ENCODE measurements around the gene CA10.

The CA10 gene

GRCh38 chr17:52147872-52148271 is 10.6 kb downstream of the CA10 start:
- no peak for DNase-seq

GRCh38 chr17:52147431-52147830 is 11.1 kb downstream of the CA10 start:
- no peak for DNase-seq

- DNase-seq = no peak
Observed at GRCh38 chr17:52145476-52145875, 13.0 kb downstream of the CA10 start.

GRCh38 chr17:52143542-52143941 is 15.0 kb downstream of the CA10 start:
- DNase-seq = no peak

GRCh38 chr17:52140601-52141000 is 17.9 kb downstream of the CA10 start:
- DNase-seq = no peak

GRCh38 chr17:52138752-52139151 is 19.8 kb downstream of the CA10 start:
- DNase-seq = no peak

- no peak for DNase-seq
Observed at GRCh38 chr17:52138350-52138749, 20.2 kb downstream of the CA10 start.

GRCh38 chr17:52136166-52136565 is 22.3 kb downstream of the CA10 start:
- no peak for DNase-seq

- DNase-seq = no peak
Observed at GRCh38 chr17:52134641-52135040, 23.9 kb downstream of the CA10 start.

- no peak for DNase-seq
Observed at GRCh38 chr17:52128721-52129120, 29.8 kb downstream of the CA10 start.

GRCh38 chr17:52124993-52125392 is 33.5 kb downstream of the CA10 start:
- no peak for DNase-seq

- no peak for DNase-seq
Observed at GRCh38 chr17:52124561-52124960, 34.0 kb downstream of the CA10 start.

GRCh38 chr17:52120465-52120864 is 38.0 kb downstream of the CA10 start:
- no peak for DNase-seq

- no peak for DNase-seq
Observed at GRCh38 chr17:52110923-52111581, 47.5 kb downstream of the CA10 start.

GRCh38 chr17:52106638-52107261 is 51.8 kb downstream of the CA10 start:
- peak; percentile 20 for DNase-seq

- DNase-seq = no peak
Observed at GRCh38 chr17:52106072-52106471, 52.4 kb downstream of the CA10 start.

GRCh38 chr17:52105591-52105990 is 52.9 kb downstream of the CA10 start:
- no peak for DNase-seq

GRCh38 chr17:52096056-52096455 is 62.5 kb downstream of the CA10 start:
- no peak for DNase-seq

- DNase-seq = no peak
Observed at GRCh38 chr17:52084176-52084575, 74.3 kb downstream of the CA10 start.

GRCh38 chr17:52079496-52079895 is 79.0 kb downstream of the CA10 start:
- DNase-seq = no peak

GRCh38 chr17:52071712-52072111 is 86.8 kb downstream of the CA10 start:
- no peak for DNase-seq

GRCh38 chr17:52064791-52065211 is 93.7 kb downstream of the CA10 start:
- no peak for DNase-seq

GRCh38 chr17:52049496-52049895 is 109.0 kb downstream of the CA10 start:
- no peak for DNase-seq

GRCh38 chr17:52049051-52049450 is 109.5 kb downstream of the CA10 start:
- DNase-seq = no peak
